ENCODE data around the gene SAMD4A. TPM values are rescaled to one million over a fixed set of nuclear protein-coding genes. Genes with fewer than 3 reads are reported as not detected.
A peak's percentile ranks its signal among the peaks of the same experiment; 100 is the strongest.

Gene SAMD4A
- total RNA-seq, 1 experiment from 2014 or later = 26.5 TPM

- TF ChIP-seq CTCF (conservative IDR thresholded peaks at IDR 0.05; ENCODE audit: low read depth, low read length) (no peak), EZH2 (IDR thresholded peaks at IDR 0.05; ENCODE audit: borderline replicate concordance, low read depth, low read length, poor library complexity, severe bottlenecking) (no peak)
- BruUV-seq (replicated peaks) = no TSS peak
- CTCF ChIA-PET = interaction anchor here (0.5 to 0.6 kb wide), 2 partner anchors 20 to 38 kb away, joined by 3 read pairs; no protein-coding TSS in a partner anchor
- Histone ChIP-seq H3K4me1 (ENCODE audit: insufficient read depth, low read length, poor library complexity, severe bottlenecking) (peaks cover 32% of the 10 kb centered on the region), H3K36me3 (ENCODE audit: insufficient read depth, low read length, poor library complexity, severe bottlenecking) (no peaks in the 10 kb centered on the region), H3K9me3 (ENCODE audit: low read depth, low read length, poor library complexity, severe bottlenecking) (no peaks in the 10 kb centered on the region), H3K27me3 (replicated peaks; ENCODE audit: insufficient read depth, low read depth, low read length, poor library complexity) (no peaks in the 10 kb centered on the region), H3K4me3 (ENCODE audit: low read depth, low read length, poor library complexity, severe bottlenecking) (no peak overlapping the region), H3K27ac (ENCODE audit: low read depth, low read length, poor library complexity, severe bottlenecking) (peak overlapping the region; percentile 92)
- DNase-seq (ENCODE audit: low spot score) = no peak
- POLR2A ChIA-PET (ENCODE audit: low non-redundant PET) = interaction anchor here (0.6 kb wide), 1 partner anchor 25 kb away, joined by 3 read pairs; no protein-coding TSS in a partner anchor
- intact Hi-C loops (cut with micrococcal nuclease; ENCODE audit: unreplicated experiment) = no loop called here
Measured at GRCh38 chr14:54650959-54651351, 84.0 kb downstream of the SAMD4A start.

GRCh38 chr14:54651649-54652048, 84.7 kb downstream of the SAMD4A start:
- intact Hi-C loops (cut with micrococcal nuclease; ENCODE audit: unreplicated experiment) = no loop called here
- no peaks in the 10 kb centered on the region for H3K36me3 ChIP-seq (ENCODE audit: insufficient read depth, low read length, poor library complexity, severe bottlenecking)
- peaks cover 32% of the 10 kb centered on the region for H3K4me1 ChIP-seq (ENCODE audit: insufficient read depth, low read length, poor library complexity, severe bottlenecking)
- CTCF ChIA-PET = no interaction called here
- H3K27ac ChIP-seq (ENCODE audit: low read depth, low read length, poor library complexity, severe bottlenecking) = peak overlapping the region; percentile 92
- H3K4me3 ChIP-seq (ENCODE audit: low read depth, low read length, poor library complexity, severe bottlenecking) = peak overlapping the region; percentile 27
- no peaks in the 10 kb centered on the region for H3K9me3 ChIP-seq (ENCODE audit: low read depth, low read length, poor library complexity, severe bottlenecking)
- BruUV-seq (replicated peaks) = TSS peak; percentile 96
- POLR2A ChIA-PET (ENCODE audit: low non-redundant PET) = no interaction called here
- TF ChIP-seq CTCF (conservative IDR thresholded peaks at IDR 0.05; ENCODE audit: low read depth, low read length) (no peak), EZH2 (IDR thresholded peaks at IDR 0.05; ENCODE audit: borderline replicate concordance, low read depth, low read length, poor library complexity, severe bottlenecking) (no peak)
- H3K27me3 ChIP-seq (replicated peaks; ENCODE audit: insufficient read depth, low read depth, low read length, poor library complexity) = no peaks in the 10 kb centered on the region
- no peak for DNase-seq (ENCODE audit: low spot score)

- intact Hi-C loops (cut with micrococcal nuclease; ENCODE audit: unreplicated experiment) = no loop called here
- peak; percentile 96 for DNase-seq (ENCODE audit: low spot score)
Measured at GRCh38 chr14:54652188-54652587, 85.3 kb downstream of the SAMD4A start.

More at GRCh38 chr14:54652188-54652587, 85.3 kb downstream of the SAMD4A start:
- no peaks in the 10 kb centered on the region for H3K36me3 ChIP-seq (ENCODE audit: insufficient read depth, low read length, poor library complexity, severe bottlenecking)
- BruUV-seq (replicated peaks) = no TSS peak
- no peaks in the 10 kb centered on the region for H3K27me3 ChIP-seq (replicated peaks; ENCODE audit: insufficient read depth, low read depth, low read length, poor library complexity)
- TF ChIP-seq CTCF (conservative IDR thresholded peaks at IDR 0.05; ENCODE audit: low read depth, low read length) (no peak), EZH2 (IDR thresholded peaks at IDR 0.05; ENCODE audit: borderline replicate concordance, low read depth, low read length, poor library complexity, severe bottlenecking) (no peak)
- peak overlapping the region; percentile 92 for H3K27ac ChIP-seq (ENCODE audit: low read depth, low read length, poor library complexity, severe bottlenecking)
- peak overlapping the region; percentile 27 for H3K4me3 ChIP-seq (ENCODE audit: low read depth, low read length, poor library complexity, severe bottlenecking)
- H3K9me3 ChIP-seq (ENCODE audit: low read depth, low read length, poor library complexity, severe bottlenecking) = no peaks in the 10 kb centered on the region
- POLR2A ChIA-PET (ENCODE audit: low non-redundant PET) = interaction anchor here (0.7 kb wide), 3 partner anchors 13 to 153 kb away, joined by 3 read pairs; no protein-coding TSS in a partner anchor
- H3K4me1 ChIP-seq (ENCODE audit: insufficient read depth, low read length, poor library complexity, severe bottlenecking) = peaks cover 32% of the 10 kb centered on the region
- CTCF ChIA-PET = interaction anchor here (0.8 kb wide), 1 partner anchor 88 kb away, joined by 3 read pairs; no protein-coding TSS in a partner anchor
